IPS-20b (cell line): ENCODE measurements around the gene WEE2.
"Not testable (repeated sequence)": the region's sequence is repeated elsewhere in the genome, so short reads cannot be mapped to it uniquely, and the experiment has no call there.

Experiments
- H3K27ac ChIP-seq: one replicate; pipeline ENCODE4 v1.5.1; 2013; ENCODE audit warnings: low read length
- H3K27me3 ChIP-seq: 2 replicates; pipeline ENCODE4 v1.6.1; 2013; ENCODE audit warnings: mild to moderate bottlenecking, low read length, inconsistent platforms; ENCODE audit not compliant: insufficient read depth
- H3K36me3 ChIP-seq: 2 replicates; pipeline ENCODE4 v1.6.1; 2013; ENCODE audit warnings: low read depth, mild to moderate bottlenecking, inconsistent platforms, low read length, moderate library complexity; ENCODE audit not compliant: insufficient read depth
- H3K4me1 ChIP-seq: 2 replicates; pipeline ENCODE4 v1.6.1; 2013; ENCODE audit warnings: mild to moderate bottlenecking, control low read depth, inconsistent platforms, low read length, moderate library complexity; ENCODE audit not compliant: insufficient read depth
- H3K4me3 ChIP-seq: 2 replicates; pipeline ENCODE4 v1.5.1; 2013; ENCODE audit warnings: mild to moderate bottlenecking, low read length, inconsistent platforms
- H3K9ac ChIP-seq: 2 replicates; pipeline ENCODE4 v1.6.1; 2013; ENCODE audit warnings: low read depth, mild to moderate bottlenecking, inconsistent platforms, low read length, moderate library complexity
- H3K9me3 ChIP-seq: 2 replicates; pipeline ENCODE4 v1.6.1; 2013; ENCODE audit warnings: mild to moderate bottlenecking, low read depth, low read length, inconsistent platforms; ENCODE audit not compliant: insufficient read depth

Gene WEE2

GRCh38 chr7:141751904-141752303 lies 43.8 kb downstream of the WEE2 start:
- H3K9me3 ChIP-seq = peaks cover 33% of the 10 kb centered on the region; the same call in 1 of the 2 replicates
- not testable (repeated sequence) for H3K27ac ChIP-seq, H3K4me1 ChIP-seq, H3K27me3 ChIP-seq, H3K9ac ChIP-seq, H3K4me3 ChIP-seq
- peaks cover 84% of the 10 kb centered on the region for H3K36me3 ChIP-seq

DNA sequence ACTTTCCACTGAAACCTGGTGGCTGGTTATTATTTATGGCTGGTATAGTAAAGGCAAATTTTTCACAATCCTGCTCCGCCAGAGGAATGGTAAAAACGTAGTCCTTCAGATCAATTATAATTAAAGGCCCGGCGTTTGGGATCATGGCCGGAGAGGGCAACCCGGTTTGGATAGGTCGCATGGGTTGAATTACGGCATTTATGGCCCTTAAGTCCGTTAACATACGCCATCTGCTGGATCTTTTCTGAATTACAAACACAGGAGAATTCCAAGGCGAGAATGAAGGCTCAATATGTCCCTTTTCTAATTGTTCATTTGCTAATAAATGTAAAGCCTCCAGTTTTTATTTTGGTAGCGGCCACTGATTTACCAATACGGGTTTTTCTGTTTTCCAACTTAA lies 44.5 kb downstream of the WEE2 start:
- Histone ChIP-seq H3K36me3 (peaks cover 85% of the 10 kb centered on the region), H3K27ac (no peak overlapping the region)

DNA sequence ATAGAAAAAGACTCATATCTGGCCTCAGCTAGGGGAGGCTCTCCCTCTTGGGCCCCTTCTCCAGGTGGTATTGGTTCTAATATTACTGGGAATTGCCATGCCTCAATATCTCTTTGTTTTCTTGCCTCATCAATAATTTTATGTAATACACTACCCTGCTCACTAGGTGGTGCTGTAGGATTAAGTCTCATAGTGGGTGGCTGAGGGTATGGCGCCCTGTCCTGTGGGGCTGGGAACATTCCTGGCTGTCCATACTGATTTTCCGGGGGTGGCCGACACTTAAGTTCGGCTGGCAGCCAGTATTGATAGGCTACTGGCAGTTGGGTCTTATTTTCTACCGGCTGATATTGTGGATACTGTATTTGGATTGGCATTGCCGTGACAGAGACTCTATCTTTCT lies 46.8 kb downstream of the WEE2 start:
- peaks cover 26% of the 10 kb centered on the region; the same call in 1 of the 2 replicates for H3K9me3 ChIP-seq
- H3K27me3 ChIP-seq = no peaks in the 10 kb centered on the region
- no peaks in the 10 kb centered on the region for H3K4me1 ChIP-seq
- H3K9ac ChIP-seq = no peak overlapping the region
- H3K36me3 ChIP-seq = peaks cover 79% of the 10 kb centered on the region
- H3K4me3 ChIP-seq = no peak overlapping the region
- H3K27ac ChIP-seq = no peak overlapping the region

More for the DNA sequence above, 44.5 kb downstream of the WEE2 start:
- Histone ChIP-seq H3K27me3 (no peaks in the 10 kb centered on the region), H3K4me1 (no peaks in the 10 kb centered on the region), H3K9ac (no peak overlapping the region), H3K4me3 (no peak overlapping the region), H3K9me3 (peaks cover 33% of the 10 kb centered on the region; the same call in 1 of the 2 replicates)

DNA sequence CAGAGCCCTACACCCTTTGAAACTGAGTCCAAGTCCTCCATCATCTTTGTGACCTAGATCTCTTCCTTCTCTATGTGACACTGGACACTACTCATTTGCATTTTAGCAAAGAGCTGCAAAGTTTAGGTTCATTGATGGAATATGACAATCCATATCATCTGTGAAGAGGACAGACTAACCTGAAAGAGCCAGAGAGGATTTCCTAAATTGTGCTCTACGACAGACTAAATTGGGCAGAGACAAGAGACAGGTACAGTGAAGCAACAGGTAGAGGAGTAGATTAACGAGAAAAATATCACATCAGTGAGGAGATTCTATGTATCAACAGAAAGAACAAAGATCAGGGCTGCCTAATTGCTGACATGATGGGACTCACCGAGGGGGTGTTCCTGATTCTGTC lies 55.6 kb downstream of the WEE2 start, which contains the start of gene TAS2R3:
TSS of gene TAS2R3 (plus strand) at position 301 of the 400 bp plus-strand sequence. CDS start at position 363, 62 bp downstream.
- Histone ChIP-seq H3K27me3 (no peaks in the 10 kb centered on the region), H3K4me1 (no peaks in the 10 kb centered on the region), H3K27ac (no peak within 1 kb of the TSS), H3K4me3 (no peak within 1 kb of the TSS), H3K9me3 (no peaks in the 10 kb centered on the region), H3K9ac (no peak within 1 kb of the TSS), H3K36me3 (peaks cover 38% of the 10 kb centered on the region)

GRCh38 chr7:141770083-141770583 lies 62.0 kb downstream of the WEE2 start:
- H3K4me1 ChIP-seq, H3K9ac ChIP-seq, H3K9me3 ChIP-seq, H3K27ac ChIP-seq, H3K27me3 ChIP-seq, H3K36me3 ChIP-seq, H3K4me3 ChIP-seq: not testable (repeated sequence)

DNA sequence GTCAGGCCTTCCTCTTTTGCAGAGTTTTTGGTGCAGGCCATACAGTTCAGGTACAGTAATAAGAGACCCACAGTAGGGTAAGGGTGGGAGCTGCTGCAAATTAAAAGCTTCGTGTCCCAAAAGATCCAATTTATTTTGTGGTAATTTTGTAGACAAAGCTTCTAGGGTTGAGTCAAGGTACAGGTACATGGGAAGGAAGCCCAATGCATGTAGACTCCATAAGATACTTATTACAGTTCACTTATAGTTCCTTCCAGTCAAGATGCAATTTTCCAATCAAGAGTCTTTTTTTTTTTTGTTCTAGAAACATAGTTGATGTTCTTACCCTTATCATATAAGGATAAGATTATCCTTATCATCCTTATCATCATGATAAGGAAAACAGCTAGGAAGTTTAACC lies 68.2 kb downstream of the WEE2 start, which contains the start of gene TAS2R4:
TSS of gene TAS2R4 (plus strand) at position 301 of the 400 bp plus-strand sequence. CDS start 1,815 bp downstream, outside the sequence.
- Histone ChIP-seq H3K9ac (no peak within 1 kb of the TSS), H3K4me3 (no peak within 1 kb of the TSS), H3K9me3 (peaks cover 13% of the 10 kb centered on the region), H3K27me3 (no peaks in the 10 kb centered on the region), H3K27ac (no peak within 1 kb of the TSS), H3K4me1 (no peaks in the 10 kb centered on the region), H3K36me3 (peaks cover 37% of the 10 kb centered on the region)
